K562 (cell line): ENCODE measurements around the gene STRN3. TPM values are rescaled to one million over a fixed set of nuclear protein-coding genes. Genes with fewer than 3 reads are reported as not detected.

Experiments used
- ATAC-seq: fragments of 200-7000 bp; cut with Tn5 transposase; 3 replicates; pipeline ENCODE4 v1.9.1; 2020; ENCODE audit warnings: moderate library complexity
- BruUV-seq: library from RNA; stranded (reverse); fragments of 400-500 nt; replicated peaks from 2 replicates; lab custom pipeline; 2021; lab: Mats Ljungman, UMichigan
- CTCF ChIA-PET: fragments of 300-600 bp; formaldehyde crosslinking; extraction: SDS; loops from one replicate; lab custom pipeline; 2021; ENCODE audit warnings: low intra/inter-chr PET ratio; lab: Yijun Ruan, JAX
- POLR2A ChIA-PET: fragments of 300-600, 350-650 bp; sonication (Branson Sonifier 250); formaldehyde crosslinking; extraction: SDS; loops from one replicate; lab custom pipeline; 2021; ENCODE audit warnings: antibody characterized with exemption, inconsistent platforms; lab: Yijun Ruan, JAX
- DNase-seq, 4 experiments: peaks; one replicate each; pipeline versions ENCODE4 v3.0.0 to v3.0.0-alpha.2; 2011 to 2018; ENCODE audit warnings: low spot score in 3 of 4, mixed read lengths in 3 of 4; ENCODE audit errors: extremely low read depth in 1 of 4
- FAIRE-seq: peaks from 2 replicates; lab custom pipeline; 2011; peaks lifted over from hg19 to GRCh38; lab: Jason Lieb, UNC
- H2AFZ ChIP-seq: 2 replicates; pipeline ENCODE4 v1.6.0; 2011; ENCODE audit warnings: low read depth, low read length, control low read depth, inconsistent platforms
- H3K27ac ChIP-seq: fragments of 200-600 bp; 3 replicates; pipeline ENCODE4 v1.8.0; 2011; ENCODE audit warnings: low read depth, mild to moderate bottlenecking, control low read depth, inconsistent platforms, low read length, moderate library complexity, mixed read lengths; ENCODE audit errors: extremely low read depth
- H3K27me3 ChIP-seq, 2 experiments: fragments of 300-600 bp in 1 of 2; 2 replicates in 1 of 2; 3 replicates in 1 of 2; pipeline versions ENCODE4 v1.6.0 to v1.8.0; 2011; ENCODE audit warnings: inconsistent platforms in 2 of 2, low read length in 2 of 2, mild to moderate bottlenecking in 1 of 2, mixed read lengths in 1 of 2, moderate library complexity in 1 of 2; ENCODE audit not compliant: control insufficient read depth in 2 of 2, insufficient read depth in 2 of 2
- H3K36me3 ChIP-seq: fragments of 300-600 bp; 3 replicates; pipeline ENCODE4 v1.8.0; 2011; ENCODE audit warnings: mild to moderate bottlenecking, low read length, inconsistent platforms; ENCODE audit not compliant: control insufficient read depth, insufficient read depth
- H3K4me1 ChIP-seq, 2 experiments: fragments of 200-600 bp in 1 of 2; replicated peaks in 1 of 2; 2 replicates in 1 of 2; 3 replicates in 1 of 2; pipeline versions ENCODE4 v1.5.1 to v1.8.0; 2011; ENCODE audit warnings: inconsistent platforms in 2 of 2, low read length in 2 of 2, mild to moderate bottlenecking in 1 of 2, mixed read lengths in 1 of 2, moderate library complexity in 1 of 2; ENCODE audit not compliant: control insufficient read depth in 2 of 2, insufficient read depth in 2 of 2
- H3K4me2 ChIP-seq: 2 replicates; pipeline ENCODE4 v1.6.1; 2011; ENCODE audit warnings: low read length, control low read depth, inconsistent platforms, mixed read lengths; ENCODE audit not compliant: insufficient read depth
- H3K4me3 ChIP-seq: fragments of 200-600 bp; sonication (generic), shearing (Covaris generic); 2 replicates; pipeline ENCODE4 v1.5.1; 2016; ENCODE audit warnings: control low read depth, inconsistent platforms
- H3K79me2 ChIP-seq: fragments of 200-600 bp; 3 replicates; pipeline ENCODE4 v1.8.0; 2011; ENCODE audit warnings: low read length, inconsistent platforms; ENCODE audit not compliant: control insufficient read depth, insufficient read depth
- H3K9ac ChIP-seq, 2 experiments: 2 replicates each; pipeline versions ENCODE4 v1.6.0 to v1.6.1; 2011; ENCODE audit warnings: low read depth in 2 of 2, low read length in 2 of 2, control low read depth in 1 of 2, inconsistent platforms in 1 of 2, mild to moderate bottlenecking in 1 of 2, mixed read lengths in 1 of 2; ENCODE audit not compliant: insufficient read depth in 1 of 2
- H3K9me1 ChIP-seq: one replicate; pipeline ENCODE4 v1.6.0; 2011; ENCODE audit warnings: inconsistent platforms, mild to moderate bottlenecking, low read length, moderate library complexity; ENCODE audit not compliant: control insufficient read depth, insufficient read depth
- H3K9me3 ChIP-seq: replicated peaks from 2 replicates; pipeline ENCODE4 v1.5.1; 2011; ENCODE audit warnings: low read depth, low read length, inconsistent platforms; ENCODE audit not compliant: control insufficient read depth, insufficient read depth
- H4K20me1 ChIP-seq: replicated peaks from 2 replicates; pipeline ENCODE4 v1.6.1; 2011; ENCODE audit warnings: low read length, inconsistent platforms, mixed read lengths; ENCODE audit not compliant: control insufficient read depth, insufficient read depth
- CEBPG ChIP-seq, 3 experiments: fragments of 200-800 bp in 1 of 3; sonication (Bioruptor generic) in 1 of 3; sonication (generic) in 1 of 3; formaldehyde crosslinking in 1 of 3; IDR thresholded peaks in 2 of 3; conservative IDR thresholded peaks in 1 of 3; 2 replicates each; pipeline versions ENCODE4 v1.6.1 to v1.8.0; 2016 to 2022; ENCODE audit warnings: missing compliant biosample characterization in 2 of 3, missing genetic modification characterization in 2 of 3, mild to moderate bottlenecking in 1 of 3, missing genetic modification reagents in 1 of 3
- COPS2 ChIP-seq: fragments of 450-650 bp; conservative IDR thresholded peaks from 2 replicates; pipeline ENCODE4 v1.6.1; 2016; ENCODE audit warnings: mild to moderate bottlenecking, moderate library complexity
- HDGF ChIP-seq: fragments of 450-650 bp; IDR thresholded peaks from 2 replicates; pipeline ENCODE4 v1.6.1; 2016
- HNRNPUL1 ChIP-seq: fragments of 200-400 bp; formaldehyde crosslinking; IDR thresholded peaks from 2 replicates; pipeline ENCODE4 v1.6.1; 2017; ENCODE audit warnings: low read length
- JUND ChIP-seq, 2 experiments: IDR thresholded peaks; 2 replicates in 1 of 2; 3 replicates in 1 of 2; pipeline ENCODE4 v1.6.1; 2011; ENCODE audit warnings: borderline replicate concordance in 2 of 2, low read depth in 2 of 2, low read length in 2 of 2, improper control_type of control experiment in 1 of 2, missing biosample characterization in 1 of 2, missing genetic modification characterization in 1 of 2, missing genetic modification reagents in 1 of 2
- LEF1 ChIP-seq: fragments of 450-650 bp; IDR thresholded peaks from 2 replicates; pipeline ENCODE4 v1.6.1; 2016; ENCODE audit warnings: mild to moderate bottlenecking
- RFX1 ChIP-seq: fragments of 450-650 bp; IDR thresholded peaks from 2 replicates; pipeline ENCODE4 v1.6.1; 2016; ENCODE audit warnings: mild to moderate bottlenecking, moderate library complexity
- SIN3B ChIP-seq: fragments of 450-650 bp; IDR thresholded peaks from 2 replicates; pipeline ENCODE4 v1.6.1; 2017; ENCODE audit warnings: low read depth, mild to moderate bottlenecking, moderate library complexity
- SNRNP70 ChIP-seq: fragments of 200-400 bp; formaldehyde crosslinking; optimal IDR thresholded peaks from 2 replicates; pipeline ENCODE3; 2017; ENCODE audit warnings: low read depth, low read length
- ZKSCAN8 ChIP-seq: fragments of 200-800 bp; sonication (Bioruptor generic); IDR thresholded peaks from 2 replicates; pipeline ENCODE4 v1.6.1; 2016; ENCODE audit warnings: missing genetic modification characterization, missing compliant biosample characterization
- ZNF444 ChIP-seq: fragments of 250-450 bp; sonication (Bioruptor Pico); IDR thresholded peaks from 2 replicates; pipeline ENCODE4 v1.4.0; 2020; ENCODE audit warnings: mild to moderate bottlenecking, moderate library complexity
- ZNF785 ChIP-seq: fragments of 250-450 bp; sonication (Bioruptor Pico); IDR thresholded peaks from 2 replicates; pipeline ENCODE4 v1.4.0; 2020; ENCODE audit warnings: mild to moderate bottlenecking
- ZZZ3 ChIP-seq: fragments of 450-650 bp; IDR thresholded peaks from 2 replicates; pipeline ENCODE4 v1.6.1; 2016; ENCODE audit warnings: antibody characterized with exemption, mild to moderate bottlenecking, moderate library complexity
- WGBS: fragments of 100-300 bp; shearing (Covaris generic); methylation state at CpG from one replicate; pipeline ENCODE4 v1.1.6; 2016; ENCODE audit warnings: low coverage, mixed read lengths; ENCODE audit not compliant: insufficient coverage; ENCODE audit errors: missing lambda C conversion rate; 5-methylcytosine and 5-hydroxymethylcytosine counted together
- in situ Hi-C: fragments of 300-500 bp; cut with MboI; formaldehyde crosslinking; loops from 4 replicates; pipeline ENCODE4 v1.15.0; 2018; ENCODE audit warnings: inconsistent platforms, mixed read lengths
- intact Hi-C: fragments of 100-400 bp; cut with micrococcal nuclease; formaldehyde crosslinking; loops from 2 replicates; pipeline ENCODE4 v1.14.2; 2022
- polyA plus RNA-seq, 8 experiments: library from polyadenylated mRNA; depleted of rRNA in 4 of 8; stranded (reverse) in 5 of 8; unstranded in 3 of 8; fragments of >200 nt; fragmentation: Nextera tagmentation in 2 of 8; fragmentation: Illumina TruSeq in 1 of 8; extraction: Ambion mirVana in 2 of 8; extraction: Trizol in 1 of 8; gene quantifications; 2 replicates each; pipeline versions ENCODE4 v1.2.1 to v1.2.3, GENCODE V29; 2011 to 2014; ENCODE audit warnings: inconsistent platforms in 1 of 8, missing spikeins in 1 of 8
- total RNA-seq, 7 experiments: library from RNA; depleted of rRNA in 6 of 7; stranded (reverse); fragments of >200 nt in 6 of 7; fragmentation: Illumina TruSeq in 2 of 7; extraction: Trizol in 2 of 7; gene quantifications; 2 replicates each; pipeline versions ENCODE4 v1.2.1 to v1.2.3, GENCODE V29; 2011 to 2021; ENCODE audit warnings: low replicate concordance in 1 of 7
- TF ChIP-seq, protein P1 (sequence below): sonication (generic); formaldehyde crosslinking; IDR thresholded peaks from 2 replicates; pipeline ENCODE4 v1.8.1; 2023; ENCODE audit warnings: mild to moderate bottlenecking, missing genetic modification reagents
- TF ChIP-seq, protein P2 (sequence below): IDR thresholded peaks from 2 replicates; pipeline ENCODE4 v1.6.1; 2011; ENCODE audit not compliant: insufficient read length; ENCODE audit errors: extremely low read depth
- TF ChIP-seq, protein P3 (sequence below), 2 experiments: fragments of 250-450 bp in 1 of 2; fragments of 450-650 bp in 1 of 2; sonication (Bioruptor Pico) in 1 of 2; IDR thresholded peaks; 2 replicates each; pipeline versions ENCODE4 v1.6.1 to v1.8.0; 2016 to 2021; ENCODE audit warnings: mild to moderate bottlenecking in 2 of 2, moderate library complexity in 2 of 2, missing compliant biosample characterization in 1 of 2, missing genetic modification characterization in 1 of 2
- TF ChIP-seq, protein P4 (sequence below): fragments of 450-650 bp; IDR thresholded peaks from 2 replicates; pipeline ENCODE4 v1.6.1; 2017; ENCODE audit warnings: mild to moderate bottlenecking, moderate library complexity
- TF ChIP-seq, protein P5 (sequence below): IDR thresholded peaks from 3 replicates; pipeline ENCODE4 v1.6.1; 2011; ENCODE audit warnings: borderline replicate concordance, mild to moderate bottlenecking; ENCODE audit not compliant: insufficient read length, insufficient read depth

The STRN3 gene
- total and polyA plus RNA-seq, 9 of the 15 experiments (the other 6 are each of a cell fraction or from before 2014, with no cell fraction given), result 5.9 to 29.1 (median 16.0) TPM

DNA sequence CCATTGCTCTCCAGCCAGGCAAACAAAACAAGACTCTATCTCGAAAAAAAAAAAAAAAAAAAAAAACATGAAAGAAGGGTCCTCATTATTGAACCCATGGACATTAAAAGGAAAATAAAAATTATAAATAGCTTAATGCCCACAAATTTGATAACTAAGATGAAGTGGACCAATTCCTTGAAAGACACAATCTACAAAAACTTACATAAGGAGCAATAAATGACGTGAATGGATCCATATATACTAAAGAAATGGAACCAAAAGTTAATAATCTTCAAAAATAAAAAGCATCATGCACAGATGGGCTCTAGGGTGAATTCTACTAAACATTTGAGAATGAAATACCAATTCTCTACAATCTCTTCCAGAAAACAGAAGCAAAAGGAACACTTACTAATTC, 48.4 kb downstream of the STRN3 start:
- Histone ChIP-seq H3K27ac (no peak overlapping the region), H3K9me1 (no peaks in the 10 kb centered on the region)
- CTCF ChIA-PET, result no interaction called here
- 81% methylated on average over 1 of the region's 2 CpGs for WGBS
- in situ Hi-C loops, result no loop called here
- TF ChIP-seq, protein P1, sequence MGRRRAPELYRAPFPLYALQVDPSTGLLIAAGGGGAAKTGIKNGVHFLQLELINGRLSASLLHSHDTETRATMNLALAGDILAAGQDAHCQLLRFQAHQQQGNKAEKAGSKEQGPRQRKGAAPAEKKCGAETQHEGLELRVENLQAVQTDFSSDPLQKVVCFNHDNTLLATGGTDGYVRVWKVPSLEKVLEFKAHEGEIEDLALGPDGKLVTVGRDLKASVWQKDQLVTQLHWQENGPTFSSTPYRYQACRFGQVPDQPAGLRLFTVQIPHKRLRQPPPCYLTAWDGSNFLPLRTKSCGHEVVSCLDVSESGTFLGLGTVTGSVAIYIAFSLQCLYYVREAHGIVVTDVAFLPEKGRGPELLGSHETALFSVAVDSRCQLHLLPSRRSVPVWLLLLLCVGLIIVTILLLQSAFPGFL (CRISPR knock-in tag), result no peak
- TF ChIP-seq LEF1 (no peak), SIN3B (no peak), CEBPG (CRISPR knock-in tag; IDR thresholded peaks at IDR 0.05) (no peak), CEBPG (tag; conservative IDR thresholded peaks at IDR 0.05 in 1 of 2, IDR thresholded peaks at IDR 0.05 in 1 of 2) (no peak), ZNF785 (no peak), HDGF (no peak), COPS2 (no peak), RFX1 (no peak), HNRNPUL1 (no peak), SNRNP70 (no peak), JUND (IDR thresholded peaks at IDR 0.05; ENCODE audit: borderline replicate concordance, low read depth, low read length) (no peak), JUND (tag; IDR thresholded peaks at IDR 0.05; ENCODE audit: borderline replicate concordance, low read depth, low read length) (no peak), ZZZ3 (no peak), ZNF444 (no peak), ZKSCAN8 (no peak)
- TF ChIP-seq, protein P2, sequence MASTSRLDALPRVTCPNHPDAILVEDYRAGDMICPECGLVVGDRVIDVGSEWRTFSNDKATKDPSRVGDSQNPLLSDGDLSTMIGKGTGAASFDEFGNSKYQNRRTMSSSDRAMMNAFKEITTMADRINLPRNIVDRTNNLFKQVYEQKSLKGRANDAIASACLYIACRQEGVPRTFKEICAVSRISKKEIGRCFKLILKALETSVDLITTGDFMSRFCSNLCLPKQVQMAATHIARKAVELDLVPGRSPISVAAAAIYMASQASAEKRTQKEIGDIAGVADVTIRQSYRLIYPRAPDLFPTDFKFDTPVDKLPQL, result no peak
- TF ChIP-seq, protein P3, sequence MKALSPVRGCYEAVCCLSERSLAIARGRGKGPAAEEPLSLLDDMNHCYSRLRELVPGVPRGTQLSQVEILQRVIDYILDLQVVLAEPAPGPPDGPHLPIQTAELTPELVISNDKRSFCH (CRISPR knock-in tag; IDR thresholded peaks at IDR 0.05), result no peak
- TF ChIP-seq, protein P3 (tag; IDR thresholded peaks at IDR 0.05), result no peak
- TF ChIP-seq, protein P4, sequence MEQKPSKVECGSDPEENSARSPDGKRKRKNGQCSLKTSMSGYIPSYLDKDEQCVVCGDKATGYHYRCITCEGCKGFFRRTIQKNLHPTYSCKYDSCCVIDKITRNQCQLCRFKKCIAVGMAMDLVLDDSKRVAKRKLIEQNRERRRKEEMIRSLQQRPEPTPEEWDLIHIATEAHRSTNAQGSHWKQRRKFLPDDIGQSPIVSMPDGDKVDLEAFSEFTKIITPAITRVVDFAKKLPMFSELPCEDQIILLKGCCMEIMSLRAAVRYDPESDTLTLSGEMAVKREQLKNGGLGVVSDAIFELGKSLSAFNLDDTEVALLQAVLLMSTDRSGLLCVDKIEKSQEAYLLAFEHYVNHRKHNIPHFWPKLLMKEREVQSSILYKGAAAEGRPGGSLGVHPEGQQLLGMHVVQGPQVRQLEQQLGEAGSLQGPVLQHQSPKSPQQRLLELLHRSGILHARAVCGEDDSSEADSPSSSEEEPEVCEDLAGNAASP, result no peak
- TF ChIP-seq, protein P5, sequence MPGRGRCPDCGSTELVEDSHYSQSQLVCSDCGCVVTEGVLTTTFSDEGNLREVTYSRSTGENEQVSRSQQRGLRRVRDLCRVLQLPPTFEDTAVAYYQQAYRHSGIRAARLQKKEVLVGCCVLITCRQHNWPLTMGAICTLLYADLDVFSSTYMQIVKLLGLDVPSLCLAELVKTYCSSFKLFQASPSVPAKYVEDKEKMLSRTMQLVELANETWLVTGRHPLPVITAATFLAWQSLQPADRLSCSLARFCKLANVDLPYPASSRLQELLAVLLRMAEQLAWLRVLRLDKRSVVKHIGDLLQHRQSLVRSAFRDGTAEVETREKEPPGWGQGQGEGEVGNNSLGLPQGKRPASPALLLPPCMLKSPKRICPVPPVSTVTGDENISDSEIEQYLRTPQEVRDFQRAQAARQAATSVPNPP, result no peak
- TF ChIP-seq, all 486 proteins: peak for 0
- no TSS peak for BruUV-seq
- Histone ChIP-seq H4K20me1 (no peaks in the 10 kb centered on the region; the same call in 1 of the 2 replicates), H3K4me3 (no peak overlapping the region), H3K4me1 (peaks cover 0 to 3% of the 10 kb centered on the region in 2 experiments; a peak in 3 of 5 replicates), H3K9me3 (no peaks in the 10 kb centered on the region), H3K36me3 (no peaks in the 10 kb centered on the region; the same call in 2 of the 3 replicates), H3K79me2 (peaks cover 98% of the 10 kb centered on the region), H3K9ac (no peak overlapping the region), H2AFZ (no peak overlapping the region), H3K4me2 (no peak overlapping the region), H3K27me3 (no peaks in the 10 kb centered on the region)
- ATAC-seq (no peak), FAIRE-seq (no peak), DNase-seq (no peak)
- intact Hi-C loops, result no loop called here
- POLR2A ChIA-PET, result no interaction called here
